ENCODE measurements around the gene RFTN2.
"Not testable (repeated sequence)": the region's sequence is repeated elsewhere in the genome, so short reads cannot be mapped to it uniquely, and the experiment has no call there.

RFTN2 gene

DNA sequence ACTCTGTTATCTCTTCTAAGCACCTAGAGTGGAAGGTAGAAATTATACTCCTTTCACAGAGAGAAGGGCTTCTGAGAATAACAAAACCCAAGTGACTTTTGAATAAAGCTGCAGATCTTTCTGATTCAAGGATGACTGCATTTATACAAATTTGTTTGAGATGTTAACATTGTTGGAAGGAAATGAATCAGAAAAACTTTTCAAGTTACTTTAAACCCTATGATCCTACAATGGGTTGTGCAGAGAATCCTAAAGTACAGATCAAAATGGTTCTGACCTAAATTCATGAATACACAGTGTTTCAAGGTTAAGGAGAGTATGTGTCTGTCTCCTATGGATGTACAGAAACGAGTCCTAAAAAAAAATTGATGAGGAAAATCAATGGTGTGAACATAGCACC lies 1.8 kb downstream of the RFTN2 start:
- DNase-seq, result no peak

GRCh38 chr2:197673106-197673505 lies 2.3 kb downstream of the RFTN2 start:
- DNase-seq, result no peak

DNA sequence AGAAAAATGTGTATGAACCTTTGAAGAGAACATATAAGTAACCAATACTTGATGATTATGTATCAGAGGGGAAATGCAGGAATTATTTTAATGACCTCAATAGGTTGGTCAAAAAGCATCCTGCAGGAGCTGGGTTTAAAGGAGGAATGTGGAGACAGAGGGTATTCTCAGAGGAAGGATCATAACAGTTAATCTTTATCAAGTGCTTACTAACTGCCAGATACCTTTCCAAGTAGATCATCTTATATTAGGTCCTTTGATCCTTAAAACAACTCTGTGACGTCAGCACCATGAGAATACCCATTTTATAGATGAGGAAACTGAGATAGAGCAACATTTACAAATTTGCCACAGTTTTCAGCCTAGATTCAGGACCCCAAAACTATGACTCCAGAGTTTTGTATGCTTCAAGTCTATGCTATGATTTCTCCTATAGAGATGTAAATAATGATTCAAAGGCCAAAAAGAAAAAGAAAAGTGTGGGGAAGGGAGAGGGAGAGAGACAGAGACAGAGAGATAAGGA lies 3.0 kb downstream of the RFTN2 start:
- DNase-seq, result no peak

DNA sequence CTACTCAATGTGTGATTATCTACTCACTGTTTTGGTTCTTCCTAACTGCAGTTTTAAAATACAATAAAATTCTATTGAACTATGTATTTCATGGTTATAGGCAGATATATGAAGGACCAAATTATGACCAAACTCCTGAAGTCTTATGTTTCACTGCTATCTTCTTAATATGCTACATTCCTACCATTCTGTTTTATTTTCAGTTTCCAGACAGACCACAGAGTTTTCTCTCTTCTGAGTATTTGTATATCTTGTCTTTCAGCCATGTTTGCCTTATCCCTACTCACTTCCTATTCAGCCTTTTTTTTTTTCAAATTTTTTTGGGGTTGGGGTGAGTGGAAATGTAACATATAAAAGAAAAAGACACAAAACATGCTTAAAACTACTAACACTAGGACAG lies 6.3 kb downstream of the RFTN2 start:
- no peak for DNase-seq

DNA sequence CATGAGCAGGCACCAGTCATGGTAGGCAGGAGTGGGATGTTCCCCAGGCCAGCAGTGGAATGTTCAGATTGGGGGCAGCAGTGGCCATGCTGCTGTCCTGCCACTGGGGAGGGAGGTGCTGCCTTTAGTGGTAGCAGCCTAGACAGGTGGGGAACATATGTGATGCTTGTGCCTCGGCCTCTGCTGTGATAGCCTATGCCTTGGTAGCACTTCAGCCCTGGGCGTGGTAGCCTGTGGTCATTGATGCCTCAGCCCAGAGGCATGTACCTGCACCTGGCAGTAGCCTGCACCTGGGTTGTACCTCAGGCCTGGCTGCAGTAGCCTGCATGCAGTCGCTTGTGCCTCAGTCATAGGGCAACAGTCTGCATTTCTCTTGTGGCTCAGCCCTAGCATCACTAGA lies 7.1 kb downstream of the RFTN2 start:
- no peak for DNase-seq

DNA sequence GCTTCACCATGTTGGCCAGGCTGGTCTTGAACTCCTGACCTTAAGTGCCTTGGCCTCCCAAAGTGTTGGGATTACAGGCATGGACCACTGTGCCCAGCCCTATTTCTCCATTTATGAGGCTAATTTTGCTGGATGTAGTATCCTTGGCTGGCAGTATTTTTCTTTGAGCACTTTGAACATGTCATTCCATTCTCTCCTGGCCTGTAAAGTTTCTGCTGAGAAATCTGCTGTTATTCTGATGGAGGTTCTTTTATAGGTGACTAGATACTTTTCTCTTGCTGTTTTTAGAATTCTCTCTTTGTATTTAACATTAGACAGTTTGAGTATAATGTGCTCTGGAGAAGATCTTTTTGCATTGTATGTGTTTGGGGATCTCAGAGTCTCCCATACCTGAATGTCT lies 9.1 kb downstream of the RFTN2 start:
- no peak for DNase-seq

DNA sequence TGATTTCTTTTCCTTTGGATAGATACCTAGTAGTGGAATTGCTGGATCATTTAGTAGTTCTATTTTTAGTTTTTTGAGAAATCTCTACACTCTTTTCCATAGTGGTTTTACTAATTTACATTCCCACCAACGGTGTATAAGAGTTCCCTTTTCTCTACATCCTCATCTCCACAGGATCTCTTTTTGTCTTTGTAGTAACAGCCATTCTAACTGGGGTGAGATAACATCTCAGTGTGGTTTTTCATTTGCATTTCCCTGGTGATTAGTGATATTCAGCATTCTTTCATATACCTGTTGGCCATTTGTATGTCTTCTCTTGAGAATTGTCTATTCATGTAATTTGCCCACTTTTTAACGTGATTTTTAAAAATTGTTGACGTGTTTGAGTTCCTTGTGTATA lies 13.8 kb downstream of the RFTN2 start:
- no peak for DNase-seq

- DNase-seq, result no peak
Observed at GRCh38 chr2:197657562-197657961, 17.8 kb downstream of the RFTN2 start.

- DNase-seq, result no peak
Observed at GRCh38 chr2:197647961-197648690, 27.3 kb downstream of the RFTN2 start.

GRCh38 chr2:197641666-197642065 lies 33.7 kb downstream of the RFTN2 start:
- no peak for DNase-seq

DNA sequence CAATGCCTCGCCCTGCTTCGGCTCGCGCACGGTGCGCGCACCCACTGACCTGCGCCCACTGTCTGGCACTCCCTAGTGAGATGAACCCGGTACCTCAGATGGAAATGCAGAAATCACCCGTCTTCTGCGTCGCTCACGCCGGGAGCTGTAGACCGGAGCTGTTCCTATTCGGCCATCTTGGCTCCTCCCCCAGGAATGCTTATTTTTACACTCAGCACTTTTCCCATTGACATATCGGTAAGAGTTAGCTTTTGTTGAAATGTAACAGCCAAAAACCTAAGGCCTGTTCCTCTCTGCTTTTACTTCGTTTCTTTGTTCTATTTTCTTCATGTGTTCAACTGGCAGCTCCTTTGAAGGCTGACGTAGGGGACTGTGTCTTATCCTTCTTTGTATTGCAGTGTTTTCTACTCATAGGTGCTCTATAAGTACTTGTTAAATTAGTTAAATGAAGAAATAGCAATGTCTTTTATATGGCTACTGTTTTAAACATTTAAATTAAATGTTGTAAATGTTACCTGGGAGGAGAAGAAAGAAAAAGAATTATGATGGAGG lies 34.7 kb downstream of the RFTN2 start:
- not testable (repeated sequence) for DNase-seq

GRCh38 chr2:197633109-197633657 lies 42.2 kb downstream of the RFTN2 start:
- no peak for DNase-seq

DNA sequence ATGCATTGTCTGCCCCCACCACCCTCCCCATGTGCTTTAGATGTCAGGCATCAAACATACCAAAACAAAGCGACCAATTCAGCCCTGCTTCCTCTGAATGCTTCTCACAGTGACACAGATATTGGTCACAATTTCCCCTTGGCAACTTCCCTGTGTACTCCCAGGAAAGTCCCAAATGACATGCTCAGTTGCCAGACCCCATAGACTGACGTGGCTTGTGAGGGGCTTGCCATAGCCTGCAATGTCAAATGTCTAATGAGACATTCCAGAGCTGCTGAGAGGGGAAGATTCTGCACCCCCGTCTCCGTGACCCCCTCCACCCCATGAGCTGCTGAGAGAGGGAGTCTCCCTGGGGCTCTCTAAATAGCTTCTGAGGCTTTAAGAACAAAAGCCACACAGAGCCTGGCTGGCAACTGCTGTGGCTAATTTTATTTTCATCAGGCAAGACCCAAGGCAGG lies 47.3 kb downstream of the RFTN2 start:
- no peak for DNase-seq

- DNase-seq, result no peak
Observed at GRCh38 chr2:197626965-197627625, 48.3 kb downstream of the RFTN2 start.

- DNase-seq, result no peak
Observed at GRCh38 chr2:197620133-197620532, 55.3 kb downstream of the RFTN2 start.

- no peak for DNase-seq
Observed at GRCh38 chr2:197615016-197615652, 60.3 kb downstream of the RFTN2 start.

- DNase-seq, result no peak
Observed at GRCh38 chr2:197614532-197614931, 60.9 kb downstream of the RFTN2 start.

DNA sequence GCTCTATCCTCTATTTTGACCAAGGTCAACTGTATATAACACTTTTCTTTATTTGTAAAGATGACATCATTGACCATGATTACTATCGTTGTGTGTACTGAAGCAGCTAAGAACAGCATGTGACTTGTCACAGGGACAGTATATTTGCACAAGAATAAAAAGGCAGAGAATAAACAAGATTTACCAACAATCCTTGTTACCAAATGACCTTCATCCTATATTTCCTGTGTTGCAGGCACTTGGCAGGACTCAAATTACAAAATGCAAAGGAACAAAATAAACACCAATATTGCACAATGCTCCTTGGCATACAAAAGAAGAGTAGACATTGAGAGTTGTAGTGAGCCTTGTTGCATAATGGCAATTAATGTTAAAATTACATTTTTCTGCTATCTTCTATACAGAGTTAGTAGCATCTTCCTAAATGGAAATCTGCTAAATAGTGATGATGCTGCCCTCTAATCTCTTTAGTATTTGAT lies 61.8 kb downstream of the RFTN2 start:
- no peak for DNase-seq

GRCh38 chr2:197606180-197606579 lies 69.2 kb downstream of the RFTN2 start:
- DNase-seq, result no peak

DNA sequence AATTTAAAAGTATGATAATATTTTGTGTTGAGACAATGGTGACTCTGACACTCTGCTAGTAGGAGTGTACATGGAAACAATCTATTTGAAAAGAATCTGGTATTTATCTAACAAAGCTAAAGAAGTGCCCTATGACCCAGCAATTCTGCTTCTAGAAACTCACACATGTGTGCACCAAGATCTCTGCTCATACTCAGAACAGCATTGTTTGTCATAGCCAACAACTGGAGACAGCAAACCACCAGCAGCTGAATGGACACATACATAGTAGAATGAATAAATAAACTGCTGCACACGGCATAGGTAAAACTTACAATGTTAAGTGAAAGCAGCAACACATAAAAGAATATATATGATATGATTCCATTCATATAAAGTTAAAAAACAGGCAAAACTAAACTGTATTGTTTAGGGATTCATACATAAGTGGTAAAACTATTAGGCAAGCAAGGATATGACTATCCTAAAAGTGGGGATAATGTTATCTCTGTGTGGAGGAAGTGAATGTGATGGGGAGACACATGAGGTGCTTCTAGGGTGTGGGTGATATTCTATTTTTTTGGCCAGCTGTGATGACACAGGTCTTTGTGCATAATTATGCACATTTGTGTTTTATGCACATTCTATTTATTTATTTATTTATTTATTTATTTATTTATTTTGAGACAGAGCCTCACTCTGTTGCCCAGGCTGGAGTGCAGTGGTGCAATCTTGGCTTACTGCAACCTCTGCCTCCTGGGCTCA lies 71.1 kb downstream of the RFTN2 start:
- no peak for DNase-seq

- DNase-seq, result no peak
Observed at GRCh38 chr2:197601726-197602125, 73.7 kb downstream of the RFTN2 start.

GRCh38 chr2:197600306-197600705 lies 75.1 kb downstream of the RFTN2 start:
- DNase-seq, result no peak

Data from stimulated activated CD4-positive, alpha-beta T cell treated with anti-CD3 and anti-CD28 coated beads, Interleukin-1b, Interleukin-23, amount 100 ng/mL, for 48 hours (primary cell).